ENCODE data around the gene GSTM5.
"Not testable (repeated sequence)": the region's sequence is repeated elsewhere in the genome, so short reads cannot be mapped to it uniquely, and the experiment has no call there.

The GSTM5 gene

GRCh38 chr1:109677459-109677858 is 34.6 kb upstream of the GSTM5 start:
- in situ Hi-C loops (cut with MboI; ENCODE audit: low sequenced_read_pairs, unreplicated experiment) = no loop called here
- no peak for TF ChIP-seq CTCF (IDR thresholded peaks at IDR 0.05; ENCODE audit: borderline replicate concordance, control extremely low read depth, extremely low read depth, insufficient read depth, missing control alignments)
- no peak for DNase-seq (ENCODE audit: low spot score)

GRCh38 chr1:109678637-109679036 is 33.4 kb upstream of the GSTM5 start:
- in situ Hi-C loops (cut with MboI; ENCODE audit: low sequenced_read_pairs, unreplicated experiment); DNase-seq (ENCODE audit: low spot score): not testable (repeated sequence)

- in situ Hi-C loops (cut with MboI; ENCODE audit: low sequenced_read_pairs, unreplicated experiment); DNase-seq (ENCODE audit: low spot score): not testable (repeated sequence)
Measured at GRCh38 chr1:109684777-109685176, 27.3 kb upstream of the GSTM5 start.

- DNase-seq (ENCODE audit: low spot score); in situ Hi-C loops (cut with MboI; ENCODE audit: low sequenced_read_pairs, unreplicated experiment): not testable (repeated sequence)
Measured at GRCh38 chr1:109685399-109685798, 26.7 kb upstream of the GSTM5 start.

- DNase-seq (ENCODE audit: low spot score); in situ Hi-C loops (cut with MboI; ENCODE audit: low sequenced_read_pairs, unreplicated experiment): not testable (repeated sequence)
Measured at GRCh38 chr1:109685890-109686289, 26.2 kb upstream of the GSTM5 start.

- DNase-seq (ENCODE audit: low spot score); in situ Hi-C loops (cut with MboI; ENCODE audit: low sequenced_read_pairs, unreplicated experiment): not testable (repeated sequence)
Measured at GRCh38 chr1:109687109-109687508, 24.9 kb upstream of the GSTM5 start.

- in situ Hi-C loops (cut with MboI; ENCODE audit: low sequenced_read_pairs, unreplicated experiment) = no loop called here
- no peak for DNase-seq (ENCODE audit: low spot score)
- no peak for TF ChIP-seq CTCF (IDR thresholded peaks at IDR 0.05; ENCODE audit: borderline replicate concordance, control extremely low read depth, extremely low read depth, insufficient read depth, missing control alignments)
Measured at GRCh38 chr1:109687641-109688499, 24.2 kb upstream of the GSTM5 start, which contains the start of gene GSTM1. GSTM1 (plus strand) TSS chr1:109687817; CDS start chr1:109687874, 57 bp downstream.

- TF ChIP-seq CTCF (IDR thresholded peaks at IDR 0.05; ENCODE audit: borderline replicate concordance, control extremely low read depth, extremely low read depth, insufficient read depth, missing control alignments) = no peak
- no peak for DNase-seq (ENCODE audit: low spot score)
- in situ Hi-C loops (cut with MboI; ENCODE audit: low sequenced_read_pairs, unreplicated experiment) = no loop called here
Measured at GRCh38 chr1:109689844-109690405, 22.1 kb upstream of the GSTM5 start.

- DNase-seq (ENCODE audit: low spot score) = no peak
- TF ChIP-seq CTCF (IDR thresholded peaks at IDR 0.05; ENCODE audit: borderline replicate concordance, control extremely low read depth, extremely low read depth, insufficient read depth, missing control alignments) = no peak
- in situ Hi-C loops (cut with MboI; ENCODE audit: low sequenced_read_pairs, unreplicated experiment) = no loop called here
Measured at GRCh38 chr1:109691759-109692158, 20.3 kb upstream of the GSTM5 start.

- in situ Hi-C loops (cut with MboI; ENCODE audit: low sequenced_read_pairs, unreplicated experiment); DNase-seq (ENCODE audit: low spot score): not testable (repeated sequence)
Measured at GRCh38 chr1:109694400-109694799, 17.7 kb upstream of the GSTM5 start.

- DNase-seq (ENCODE audit: low spot score); in situ Hi-C loops (cut with MboI; ENCODE audit: low sequenced_read_pairs, unreplicated experiment): not testable (repeated sequence)
Measured at GRCh38 chr1:109695138-109695537, 16.9 kb upstream of the GSTM5 start.
